Effector memory CD8-positive, alpha-beta T cell (primary cell): Measurements from ENCODE around the gene FAM170B.

Experiments
- ATAC-seq: fragments of 150-1000 bp; cut with Tn5 transposase; replicated peaks from 2 replicates; pipeline ENCODE4 v1.10.0; 2021; ENCODE audit warnings: mild to moderate bottlenecking, moderate library complexity
- DNase-seq, 3 experiments: peaks; one replicate each; pipeline ENCODE4 v3.0.0; 2021
- H3K27ac Mint-ChIP-seq, 2 donors: one replicate each; pipeline ENCODE4 v1.8.0; 2022; ENCODE audit warnings: mild to moderate bottlenecking in 2 of 2, mixed read lengths in 2 of 2, moderate library complexity in 2 of 2
- H3K27me3 Mint-ChIP-seq, 2 donors: one replicate each; pipeline ENCODE4 v1.8.0; 2022; ENCODE audit warnings: mixed read lengths in 2 of 2
- H3K36me3 Mint-ChIP-seq: one replicate; pipeline ENCODE4 v1.8.0; 2022; ENCODE audit warnings: mild to moderate bottlenecking, moderate library complexity, mixed read lengths; ENCODE audit not compliant: insufficient read depth
- H3K4me1 Mint-ChIP-seq, 2 donors: one replicate each; pipeline ENCODE4 v1.8.0; 2022; ENCODE audit warnings: low read depth in 2 of 2, mixed read lengths in 2 of 2
- H3K4me3 Mint-ChIP-seq, 2 donors: one replicate each; pipeline ENCODE4 v1.8.0; 2022; ENCODE audit warnings: mild to moderate bottlenecking in 2 of 2, mixed read lengths in 2 of 2, moderate library complexity in 2 of 2
- H3K9me3 Mint-ChIP-seq, 2 donors: one replicate each; pipeline ENCODE4 v1.8.0; 2022; ENCODE audit warnings: mixed read lengths in 2 of 2

Gene FAM170B

DNA sequence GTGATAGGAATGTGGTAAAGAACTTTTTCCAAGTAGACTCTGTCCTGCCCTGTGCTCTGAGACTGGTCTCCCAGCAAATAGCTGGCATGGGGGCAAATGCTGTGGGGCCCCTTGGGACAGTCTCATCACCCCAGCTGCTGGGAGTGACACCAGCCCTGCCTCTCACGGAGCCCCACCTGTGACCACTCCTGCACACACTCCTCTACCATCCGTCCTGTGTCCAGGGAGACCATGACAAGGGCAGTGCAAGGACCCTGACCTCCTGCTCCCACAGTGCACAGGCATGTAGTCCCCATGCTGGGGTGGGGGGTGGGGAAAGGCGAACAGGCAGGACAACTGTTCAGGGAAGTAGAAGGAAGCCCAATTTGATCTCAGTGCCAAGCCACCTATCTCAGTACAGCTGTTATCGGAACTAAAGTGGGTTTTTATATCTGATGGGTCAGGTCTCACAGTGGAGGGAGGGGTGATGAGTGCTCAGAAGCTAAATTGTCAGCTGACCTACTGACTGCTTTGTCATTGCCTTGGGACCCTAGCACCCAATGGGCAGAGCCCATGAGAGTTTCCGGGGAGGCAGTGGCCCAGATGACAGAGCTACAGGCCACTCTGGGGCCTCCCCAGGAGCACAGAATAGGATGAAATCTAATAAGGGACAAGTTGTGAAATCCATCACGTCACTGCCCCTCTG, 43.0 kb downstream of the FAM170B start:
- Mint-ChIP-seq H3K9me3 (peaks cover 0 to 2% of the 10 kb centered on the region in 2 donors), H3K4me3 (no peak overlapping the region), H3K27me3 (peaks cover 14 to 33% of the 10 kb centered on the region in 2 donors), H3K27ac (no peak overlapping the region), H3K4me1 (no peaks in the 10 kb centered on the region), H3K36me3 (peaks cover 2% of the 10 kb centered on the region)
- DNase-seq (no peak), ATAC-seq (no peak)

- H3K4me3 Mint-ChIP-seq, result no peak overlapping the region
- H3K27me3 Mint-ChIP-seq, result peaks cover 14 to 33% of the 10 kb centered on the region in 2 donors
- DNase-seq, result no peak
- H3K36me3 Mint-ChIP-seq, result peaks cover 2% of the 10 kb centered on the region
- H3K9me3 Mint-ChIP-seq, result peaks cover 0 to 2% of the 10 kb centered on the region in 2 donors
- no peak for ATAC-seq
- no peaks in the 10 kb centered on the region for H3K4me1 Mint-ChIP-seq
- H3K27ac Mint-ChIP-seq, result no peak overlapping the region
Measured at GRCh38 chr10:49090189-49090575, 43.6 kb downstream of the FAM170B start.

DNA sequence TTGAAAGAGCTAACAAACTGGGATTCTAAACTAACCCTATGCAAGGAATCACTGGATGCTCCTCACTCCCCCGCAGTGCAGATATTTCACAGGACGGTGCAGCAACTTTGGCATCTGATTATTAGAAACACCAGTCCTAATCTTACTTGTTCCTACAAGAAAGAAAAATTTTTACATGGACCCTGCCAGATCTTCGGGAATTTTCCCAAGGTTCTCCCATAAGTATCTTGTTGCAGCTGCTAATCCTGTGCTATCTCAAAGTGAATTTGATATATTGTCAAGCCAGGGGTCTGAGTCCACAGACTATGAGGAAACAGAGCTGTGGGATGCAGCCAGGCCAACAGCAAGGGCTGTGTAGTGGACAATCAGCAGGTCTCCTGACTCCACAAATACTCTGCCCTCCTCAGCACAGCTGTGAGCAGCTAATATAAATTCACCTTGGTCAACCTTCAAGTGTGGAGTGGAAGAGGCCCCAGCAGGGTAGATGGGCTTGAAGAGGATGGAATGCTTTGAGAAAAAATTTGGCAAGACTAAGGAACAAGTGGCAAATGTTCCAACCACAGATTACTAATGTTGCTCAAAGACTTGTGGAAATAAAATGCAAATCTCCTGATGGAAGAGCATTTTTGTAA, 44.1 kb downstream of the FAM170B start:
- DNase-seq (no peak), ATAC-seq (no peak)
- no peak overlapping the region for H3K4me3 Mint-ChIP-seq
- peaks cover 0 to 2% of the 10 kb centered on the region in 2 donors for H3K9me3 Mint-ChIP-seq
- H3K4me1 Mint-ChIP-seq, result no peaks in the 10 kb centered on the region
- H3K27ac Mint-ChIP-seq, result no peak overlapping the region
- peaks cover 2% of the 10 kb centered on the region for H3K36me3 Mint-ChIP-seq
- H3K27me3 Mint-ChIP-seq, result peaks cover 14 to 33% of the 10 kb centered on the region in 2 donors

- Mint-ChIP-seq H3K4me3 (no peak overlapping the region), H3K27ac (no peak overlapping the region), H3K36me3 (peaks cover 2% of the 10 kb centered on the region), H3K4me1 (no peaks in the 10 kb centered on the region), H3K27me3 (peaks cover 14 to 33% of the 10 kb centered on the region in 2 donors), H3K9me3 (peaks cover 0 to 2% of the 10 kb centered on the region in 2 donors)
- no peak for ATAC-seq
- no peak for DNase-seq
Measured at GRCh38 chr10:49089152-49089551, 44.7 kb downstream of the FAM170B start.

- ATAC-seq, result no peak
- Mint-ChIP-seq H3K36me3 (no peaks in the 10 kb centered on the region), H3K27ac (no peak overlapping the region), H3K9me3 (peaks cover 0 to 2% of the 10 kb centered on the region in 2 donors), H3K27me3 (peaks cover 7 to 24% of the 10 kb centered on the region in 2 donors), H3K4me1 (no peaks in the 10 kb centered on the region), H3K4me3 (no peak overlapping the region)
- no peak for DNase-seq
Measured at GRCh38 chr10:49086889-49087288, 46.9 kb downstream of the FAM170B start.

DNA sequence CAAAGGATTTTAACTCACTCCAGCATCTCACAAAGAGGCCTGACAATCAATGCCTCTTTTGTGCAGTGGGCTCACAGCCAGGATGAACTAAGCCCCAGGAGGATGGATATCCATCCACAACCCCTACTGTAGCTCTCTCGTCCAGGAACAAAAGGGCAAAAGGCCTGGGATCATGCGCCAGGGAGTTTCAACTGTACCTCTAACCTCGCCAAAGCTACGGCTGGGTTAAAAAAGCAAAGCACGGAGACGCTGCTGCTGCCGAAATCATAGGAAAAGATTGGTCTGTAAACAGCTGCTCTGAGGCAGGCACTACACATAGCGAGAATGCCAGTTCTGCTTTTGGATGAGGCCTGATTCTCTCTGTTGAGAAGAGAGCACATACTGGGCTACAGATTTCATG, 50.6 kb downstream of the FAM170B start:
- ATAC-seq (no peak), DNase-seq (no peak)
- Mint-ChIP-seq H3K27me3 (peaks cover 0 to 2% of the 10 kb centered on the region in 2 donors), H3K4me3 (no peak overlapping the region), H3K27ac (no peak overlapping the region), H3K4me1 (no peaks in the 10 kb centered on the region), H3K9me3 (peaks cover 0 to 2% of the 10 kb centered on the region in 2 donors), H3K36me3 (no peaks in the 10 kb centered on the region)

GRCh38 chr10:49082766-49083165, 51.1 kb downstream of the FAM170B start:
- DNase-seq, result no peak
- no peak for ATAC-seq
- H3K4me3 Mint-ChIP-seq, result no peak overlapping the region
- H3K4me1 Mint-ChIP-seq, result no peaks in the 10 kb centered on the region
- H3K27me3 Mint-ChIP-seq, result no peaks in the 10 kb centered on the region
- no peaks in the 10 kb centered on the region for H3K36me3 Mint-ChIP-seq
- peaks cover 0 to 2% of the 10 kb centered on the region in 2 donors for H3K9me3 Mint-ChIP-seq
- no peak overlapping the region for H3K27ac Mint-ChIP-seq

DNA sequence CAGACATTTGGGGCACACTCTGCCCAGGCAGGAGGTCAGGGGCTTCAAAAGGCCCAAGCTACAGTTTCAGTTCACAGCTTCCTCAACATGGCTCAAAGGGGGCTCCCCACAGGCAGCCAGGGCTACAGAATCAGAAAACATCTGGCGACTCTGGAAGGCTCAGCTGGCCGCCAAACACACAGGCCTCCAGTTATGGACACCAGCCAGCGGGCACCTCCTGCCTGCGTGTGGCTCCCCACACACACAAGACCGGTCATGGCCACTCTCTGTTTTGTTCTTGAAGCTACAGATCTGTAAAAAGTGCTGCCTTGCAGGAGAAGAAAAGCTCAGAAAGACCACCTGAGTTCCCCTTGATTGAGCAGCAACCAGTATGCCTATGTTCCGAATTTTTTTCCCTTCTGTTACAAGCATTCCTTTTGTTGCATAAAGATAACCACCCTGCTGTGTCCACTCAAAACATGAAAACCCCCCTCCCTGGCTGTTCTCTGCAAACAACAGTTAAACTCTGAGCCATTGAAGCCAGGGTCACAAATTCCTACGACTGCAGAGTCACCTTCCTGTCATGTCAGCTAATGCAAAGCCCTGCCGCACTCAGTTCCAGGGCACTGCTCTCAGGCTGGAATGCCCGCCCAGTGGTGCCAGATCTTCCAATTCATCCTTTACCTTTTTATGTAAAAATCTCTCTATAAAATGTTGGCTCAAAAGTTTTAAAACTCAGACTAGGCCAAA, 52.1 kb downstream of the FAM170B start:
- peaks cover 0 to 1% of the 10 kb centered on the region in 2 donors for H3K4me1 Mint-ChIP-seq
- H3K9me3 Mint-ChIP-seq, result no peaks in the 10 kb centered on the region
- H3K4me3 Mint-ChIP-seq, result no peak overlapping the region
- ATAC-seq (no peak), DNase-seq (no peak)
- no peak overlapping the region for H3K27ac Mint-ChIP-seq
- peaks cover 8 to 9% of the 10 kb centered on the region in 2 donors for H3K27me3 Mint-ChIP-seq
- H3K36me3 Mint-ChIP-seq, result no peaks in the 10 kb centered on the region
